NCI-H1694 (cell line): ENCODE results near the gene CAV1.
"Not testable (repeated sequence)": the region's sequence is repeated elsewhere in the genome, so short reads cannot be mapped to it uniquely, and the experiment has no call there.

Experiments used
- DNase-seq: peaks from one replicate; lab custom pipeline; 2025; lab: John Stamatoyannopoulos, UW

Gene CAV1

DNA sequence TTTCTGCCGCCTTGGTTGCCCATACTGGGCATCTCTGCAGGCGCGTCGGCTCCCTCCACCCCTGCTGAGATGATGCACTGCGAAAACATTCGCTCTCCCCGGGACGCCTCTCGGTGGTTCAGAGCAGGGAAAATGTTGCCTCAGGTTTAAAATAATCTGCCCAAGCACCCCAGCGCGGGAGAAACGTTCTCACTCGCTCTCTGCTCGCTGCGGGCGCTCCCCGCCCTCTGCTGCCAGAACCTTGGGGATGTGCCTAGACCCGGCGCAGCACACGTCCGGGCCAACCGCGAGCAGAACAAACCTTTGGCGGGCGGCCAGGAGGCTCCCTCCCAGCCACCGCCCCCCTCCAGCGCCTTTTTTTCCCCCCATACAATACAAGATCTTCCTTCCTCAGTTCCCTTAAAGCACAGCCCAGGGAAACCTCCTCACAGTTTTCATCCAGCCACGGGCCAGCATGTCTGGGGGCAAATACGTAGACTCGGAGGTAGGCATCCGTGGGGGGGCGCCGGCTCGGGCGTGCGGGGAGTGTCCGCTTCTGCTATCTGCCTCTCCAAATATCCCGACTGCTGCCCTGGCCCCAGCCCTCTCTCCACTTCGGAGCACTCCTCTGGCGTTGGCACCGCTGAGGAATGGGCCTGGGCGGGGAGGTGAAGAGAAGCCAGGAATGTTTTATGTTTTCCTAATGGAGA lies at the start of gene CAV1:
Gene CAV1, plus strand, starts transcription at position 428 of the 689 bp plus-strand sequence. Its CDS starts 27 bp downstream, at position 455.
- DNase-seq, result no peak

- DNase-seq, result no peak
Observed at GRCh38 chr7:116477625-116478024, 47.2 kb upstream of the CAV1 start.

- DNase-seq, result no peak
Observed at GRCh38 chr7:116478834-116479233, 46.0 kb upstream of the CAV1 start.

DNA sequence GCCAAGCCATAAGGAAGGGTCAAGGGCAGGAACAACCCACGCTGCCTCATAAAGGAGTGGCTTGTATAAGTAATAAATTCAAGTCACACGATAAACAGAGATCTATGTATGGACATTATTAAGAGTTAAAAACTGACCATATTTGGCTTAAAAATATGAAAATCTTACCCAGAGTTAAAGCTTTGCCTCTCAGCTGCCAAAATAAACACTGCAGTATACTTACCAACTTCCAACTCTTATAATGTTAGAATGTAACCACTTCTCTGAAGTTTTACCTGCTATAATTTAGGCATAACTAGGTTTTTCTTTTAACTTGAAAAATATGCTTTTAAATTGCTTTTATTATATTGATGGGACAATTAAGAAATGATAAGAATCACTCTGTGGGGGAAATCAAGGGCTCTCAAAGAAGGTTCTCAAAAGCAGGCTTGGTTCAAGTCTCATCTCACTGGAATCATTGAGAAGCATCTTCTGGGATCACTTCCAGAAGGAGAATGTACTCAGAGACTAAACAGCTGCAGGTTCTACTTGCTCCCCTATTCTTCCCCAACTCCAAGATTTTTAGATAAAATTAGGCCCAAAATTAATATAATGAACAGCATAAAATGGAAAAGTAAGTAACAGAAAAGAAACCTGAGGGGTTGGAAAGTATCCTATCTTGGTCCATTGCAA lies 41.4 kb upstream of the CAV1 start:
- DNase-seq, result no peak

DNA sequence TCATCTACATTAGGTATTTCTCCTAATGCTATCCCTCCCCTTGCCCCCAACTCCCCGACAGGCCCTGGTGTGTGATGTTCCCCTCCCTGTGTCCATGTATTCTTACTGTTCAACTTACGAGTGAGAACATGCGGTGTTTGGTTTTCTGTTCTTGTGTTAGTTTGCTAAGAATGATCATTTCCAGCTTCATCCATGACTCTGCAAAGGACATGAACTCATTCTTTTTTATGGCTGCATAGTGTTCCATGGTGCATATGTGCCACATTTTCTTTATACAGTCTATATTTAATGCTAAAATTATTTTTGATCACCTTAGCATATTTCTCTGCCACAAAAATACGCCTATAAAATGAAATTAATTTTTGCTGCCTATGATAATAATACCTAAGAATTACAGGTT lies 40.4 kb upstream of the CAV1 start:
- DNase-seq, result not testable (repeated sequence)

DNA sequence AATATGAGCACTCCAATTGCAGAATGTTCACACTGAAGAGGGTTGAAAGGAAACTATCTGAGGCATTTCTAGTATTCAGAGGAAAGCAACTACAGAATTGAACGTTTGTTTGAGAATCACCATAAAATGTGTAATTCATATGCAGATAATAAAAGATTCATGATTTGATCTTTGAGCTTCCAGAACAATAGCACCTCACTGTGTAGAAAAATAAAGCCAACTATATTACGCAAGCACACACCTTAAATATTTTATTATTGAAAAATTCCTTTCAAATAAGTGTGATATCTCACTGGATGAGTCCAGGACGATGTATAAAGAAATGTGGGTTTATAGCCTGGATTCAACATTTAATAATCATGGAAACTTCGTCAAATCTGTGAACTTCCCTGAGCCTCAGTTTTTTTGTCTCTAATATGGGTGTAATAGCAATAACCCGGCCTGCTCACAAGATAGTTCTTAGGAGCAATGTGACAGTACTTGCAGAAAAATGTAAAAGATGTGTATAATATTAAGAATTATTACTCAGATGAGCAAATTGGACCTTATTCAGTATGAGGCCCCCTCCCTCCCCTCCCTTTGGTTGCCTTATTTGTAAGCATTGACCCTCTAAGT lies 36.8 kb upstream of the CAV1 start:
- DNase-seq, result no peak

DNA sequence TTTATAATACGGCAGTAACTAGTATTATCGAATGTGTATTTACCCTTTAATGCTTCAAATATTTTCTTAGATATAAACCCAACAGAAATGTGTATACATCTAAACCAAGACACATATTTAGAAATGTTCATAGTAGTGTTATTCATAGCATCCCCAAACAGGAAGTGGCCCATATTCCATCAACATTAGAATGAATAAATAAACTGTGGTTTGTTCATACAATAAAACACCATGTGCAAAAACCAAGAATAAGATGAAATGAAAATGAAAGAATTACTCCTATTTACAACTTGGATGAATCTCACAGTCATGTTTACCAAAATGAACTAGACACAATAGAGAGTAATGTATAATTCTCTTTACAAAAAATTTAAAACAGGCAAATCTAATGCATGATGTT lies 34.5 kb upstream of the CAV1 start:
- no peak for DNase-seq

DNA sequence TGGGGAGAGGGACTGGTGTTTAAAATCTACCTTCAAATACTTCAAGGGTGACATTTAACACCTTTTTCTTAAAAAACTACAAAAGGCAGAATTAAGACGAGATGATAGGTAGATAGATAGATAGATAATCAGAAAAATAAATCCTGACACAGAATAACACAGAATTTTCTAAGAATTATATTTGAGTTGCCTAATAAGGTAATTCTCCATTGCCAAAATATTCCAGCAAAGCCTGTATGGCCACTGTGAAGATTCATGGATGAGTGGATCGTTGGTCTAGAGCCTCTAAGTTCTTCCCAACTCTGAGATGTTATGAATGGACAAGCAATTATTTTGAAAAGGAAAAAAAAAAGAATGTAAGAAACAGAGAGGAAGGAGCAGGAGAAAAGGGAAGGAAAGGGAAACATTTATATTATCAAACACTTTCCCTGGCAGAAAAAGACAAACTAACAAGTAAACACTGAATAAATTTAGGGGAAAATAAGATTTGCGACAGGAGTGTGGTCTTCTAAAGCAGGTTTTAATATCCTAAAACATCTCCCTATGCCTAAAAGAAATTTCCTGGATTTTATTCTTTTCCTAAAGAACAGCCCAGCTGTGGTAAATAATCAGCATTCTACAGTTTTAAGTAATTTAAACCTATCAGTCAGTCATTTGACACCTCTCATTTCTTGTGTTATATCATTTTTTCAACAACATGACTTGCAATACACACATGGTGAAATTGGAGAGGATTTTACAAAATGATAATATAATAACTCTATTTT lies 32.8 kb upstream of the CAV1 start:
- DNase-seq, result no peak

GRCh38 chr7:116492654-116493109 lies 32.2 kb upstream of the CAV1 start:
- DNase-seq, result no peak

- DNase-seq, result no peak
Observed at GRCh38 chr7:116493449-116493848, 31.4 kb upstream of the CAV1 start.

- DNase-seq, result no peak
Observed at GRCh38 chr7:116494472-116494871, 30.4 kb upstream of the CAV1 start.

GRCh38 chr7:116495736-116496135 lies 29.1 kb upstream of the CAV1 start:
- no peak for DNase-seq

GRCh38 chr7:116496653-116497052 lies 28.2 kb upstream of the CAV1 start:
- no peak for DNase-seq

DNA sequence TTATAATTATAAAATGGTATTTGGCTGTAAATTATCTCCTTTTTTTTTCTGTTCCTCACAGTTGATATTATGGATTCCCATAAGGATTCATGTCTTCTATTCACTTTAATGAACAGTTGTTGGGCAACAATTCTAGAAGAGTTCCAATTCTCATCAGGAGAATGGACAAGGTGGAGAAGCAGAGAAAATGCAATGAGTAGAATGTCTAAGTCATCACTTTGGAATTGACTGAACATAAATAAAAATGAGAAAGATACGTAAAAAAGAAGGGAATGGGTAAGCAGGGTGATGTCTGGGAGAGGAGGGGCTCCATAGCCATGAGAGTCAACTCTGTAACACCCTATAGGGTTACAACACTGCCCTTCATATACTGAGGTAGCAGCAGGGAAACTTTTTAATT lies 27.1 kb upstream of the CAV1 start:
- no peak for DNase-seq

- no peak for DNase-seq
Observed at GRCh38 chr7:116499168-116500077, 25.4 kb upstream of the CAV1 start, which contains the start of gene CAV2. Gene CAV2 (plus strand): TSS chr7:116499738. CDS start chr7:116499782, 44 bp downstream.

DNA sequence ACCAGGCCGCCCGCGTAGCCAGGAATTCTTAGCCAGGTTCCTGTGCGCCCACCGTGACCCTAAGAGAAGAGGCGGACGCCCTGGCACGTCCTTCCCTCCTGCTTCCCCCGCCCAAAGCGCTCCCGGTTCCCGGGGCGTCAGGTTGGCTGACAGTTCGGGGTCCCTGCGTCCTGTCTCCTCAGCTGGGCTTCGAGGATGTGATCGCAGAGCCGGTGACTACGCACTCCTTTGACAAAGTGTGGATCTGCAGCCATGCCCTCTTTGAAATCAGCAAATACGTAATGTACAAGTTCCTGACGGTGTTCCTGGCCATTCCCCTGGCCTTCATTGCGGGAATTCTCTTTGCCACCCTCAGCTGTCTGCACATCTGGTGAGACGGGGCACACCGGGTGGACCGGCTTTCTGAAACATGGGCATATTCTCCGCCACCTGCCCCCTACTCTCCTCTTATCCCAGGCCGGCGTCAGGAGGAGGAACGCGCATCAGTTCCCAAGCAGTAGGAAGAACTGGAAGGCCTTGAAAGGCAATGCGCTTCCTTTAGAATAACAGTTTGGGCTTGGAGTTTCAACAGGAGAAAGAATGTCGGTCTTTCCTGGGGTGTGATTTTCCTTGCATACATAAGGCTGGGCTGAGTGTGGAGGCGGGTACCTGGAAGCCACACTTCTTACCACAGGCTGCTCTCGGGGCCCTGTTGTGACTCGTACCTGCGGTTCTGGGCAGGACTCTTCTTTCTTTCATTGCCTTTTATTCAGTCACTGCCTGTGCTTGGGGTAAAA lies 24.6 kb upstream of the CAV1 start:
- DNase-seq, result no peak

- no peak for DNase-seq
Observed at GRCh38 chr7:116501425-116502167, 23.2 kb upstream of the CAV1 start.

DNA sequence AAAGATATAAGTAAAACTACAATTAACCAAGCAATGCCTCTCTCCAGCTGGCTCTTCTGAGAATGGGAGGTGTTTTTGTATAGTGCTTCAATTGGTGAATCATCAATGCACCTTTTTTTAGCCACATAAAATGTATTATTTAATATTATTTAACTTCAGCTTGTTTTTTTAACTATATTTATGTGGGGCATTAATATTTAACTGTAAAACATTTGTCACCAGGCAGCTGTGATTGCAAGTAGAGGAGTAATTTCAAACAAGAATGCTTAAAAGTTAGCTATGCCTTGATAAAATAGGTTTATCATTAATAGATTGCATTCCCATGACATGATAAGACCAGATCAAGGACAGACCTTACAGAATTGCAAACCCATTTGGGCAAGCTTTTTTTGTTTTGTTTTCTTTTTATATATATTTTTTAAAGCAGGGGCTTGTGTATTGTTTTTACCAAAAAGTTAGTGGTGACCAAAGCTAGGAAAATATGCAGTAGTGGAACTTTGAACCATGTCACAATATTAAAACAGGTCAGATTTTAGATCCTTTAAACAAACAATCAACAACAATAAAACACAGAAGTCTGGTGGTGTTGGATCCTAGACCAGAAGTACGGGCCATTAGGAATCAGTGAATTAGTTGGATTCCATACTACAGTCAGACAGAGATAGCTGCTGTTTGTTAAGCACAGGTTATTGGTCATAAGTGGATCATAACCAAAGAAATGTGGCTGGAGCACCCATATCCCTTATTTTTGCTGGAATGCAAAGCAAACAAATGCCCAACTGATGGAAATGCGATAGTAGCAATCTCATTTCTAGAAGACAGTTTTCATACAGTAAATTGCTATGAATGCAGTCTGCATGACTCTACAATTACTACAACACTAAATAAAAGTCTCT lies 22.4 kb upstream of the CAV1 start:
- no peak for DNase-seq

- DNase-seq, result no peak
Observed at GRCh38 chr7:116503835-116504234, 21.0 kb upstream of the CAV1 start.
